IMR-90 (cell line): ENCODE data around the gene MMP21. TPM values are rescaled to one million over a fixed set of nuclear protein-coding genes. Genes with fewer than 3 reads are reported as not detected.
A peak's percentile ranks its signal among the peaks of the same experiment; 100 is the strongest.

Experiments
- ATAC-seq: fragments of 200-7000 bp; cut with Tn5 transposase; 2 replicates; pipeline ENCODE4 v1.9.1; 2020; ENCODE audit warnings: low read depth, mild to moderate bottlenecking, moderate library complexity
- BruUV-seq: library from RNA; stranded (reverse); fragments of 400-500 nt; replicated peaks from 2 replicates; lab custom pipeline; 2021; lab: Mats Ljungman, UMichigan
- CTCF ChIA-PET: fragments of 300-600 bp; formaldehyde crosslinking; extraction: SDS; loops from one replicate; lab custom pipeline; 2021; ENCODE audit warnings: antibody characterized with exemption; lab: Yijun Ruan, JAX
- POLR2A ChIA-PET: fragments of 300-600 bp; sonication (Branson Sonifier 250); formaldehyde crosslinking; loops from one replicate; lab custom pipeline; 2022; ENCODE audit warnings: antibody characterized with exemption; ENCODE audit not compliant: unreplicated experiment; lab: Charles Lee
- DNase-seq: peaks from one replicate; pipeline ENCODE4 v3.0.0; 2013
- H2AFZ ChIP-seq: replicated peaks from 2 replicates; pipeline ENCODE3; 2013; ENCODE audit warnings: low read length, mild to moderate bottlenecking; ENCODE audit not compliant: poor library complexity
- H2AK5ac ChIP-seq: 2 replicates; pipeline ENCODE4 v1.6.1; 2013; ENCODE audit warnings: low read depth, low read length, inconsistent platforms
- H2AK9ac ChIP-seq: replicated peaks from 2 replicates; pipeline ENCODE3; 2013; ENCODE audit warnings: mild to moderate bottlenecking, low read depth, low read length, moderate library complexity; ENCODE audit not compliant: poor library complexity
- H2BK120ac ChIP-seq: 2 replicates; pipeline ENCODE4 v1.6.1; 2013; ENCODE audit warnings: low read depth, low read length, inconsistent platforms
- H2BK15ac ChIP-seq: 3 replicates; pipeline ENCODE4 v1.6.1; 2013; ENCODE audit warnings: low read depth, low read length, inconsistent platforms
- H2BK20ac ChIP-seq: 2 replicates; pipeline ENCODE4 v1.6.1; 2013; ENCODE audit warnings: low read depth, mild to moderate bottlenecking, inconsistent platforms, low read length, moderate library complexity
- H2BK5ac ChIP-seq: 2 replicates; pipeline ENCODE4 v1.6.1; 2013; ENCODE audit warnings: mild to moderate bottlenecking, low read depth, low read length, inconsistent platforms; ENCODE audit not compliant: poor library complexity, severe bottlenecking
- H3K14ac ChIP-seq: replicated peaks from 2 replicates; pipeline ENCODE4 v1.6.1; 2013; ENCODE audit warnings: low read depth, low read length, inconsistent platforms
- H3K18ac ChIP-seq: 2 replicates; pipeline ENCODE4 v1.6.1; 2013; ENCODE audit warnings: low read depth, low read length, control low read depth
- H3K23ac ChIP-seq: 2 replicates; pipeline ENCODE4 v1.6.1; 2013; ENCODE audit warnings: low read depth, low read length, inconsistent platforms
- H3K27ac ChIP-seq: 2 replicates; pipeline ENCODE4 v1.5.1; 2013; ENCODE audit warnings: mild to moderate bottlenecking, control low read depth, low read length; ENCODE audit not compliant: insufficient read depth
- H3K27me3 ChIP-seq: 2 replicates; pipeline ENCODE4 v1.6.1; 2013; ENCODE audit warnings: low read length; ENCODE audit not compliant: control insufficient read depth, insufficient read depth
- H3K36me3 ChIP-seq: 2 replicates; pipeline ENCODE4 v1.6.1; 2013; ENCODE audit warnings: low read length, mixed read lengths; ENCODE audit not compliant: control insufficient read depth, insufficient read depth
- H3K4ac ChIP-seq: 2 replicates; pipeline ENCODE4 v1.6.1; 2013; ENCODE audit warnings: low read depth, low read length, inconsistent platforms
- H3K4me1 ChIP-seq: 2 replicates; pipeline ENCODE4 v1.6.1; 2013; ENCODE audit warnings: low read length, mixed read lengths; ENCODE audit not compliant: control insufficient read depth, insufficient read depth
- H3K4me2 ChIP-seq: 2 replicates; pipeline ENCODE4 v1.6.1; 2013; ENCODE audit warnings: low read depth, mild to moderate bottlenecking, control low read depth, low read length, moderate library complexity
- H3K4me3 ChIP-seq: 2 replicates; pipeline ENCODE4 v1.5.1; 2013; ENCODE audit warnings: low read depth, mild to moderate bottlenecking, control low read depth, low read length, moderate library complexity; ENCODE audit not compliant: insufficient read depth
- H3K56ac ChIP-seq: 2 replicates; pipeline ENCODE4 v1.6.1; 2013; ENCODE audit warnings: low read length, inconsistent platforms; ENCODE audit not compliant: insufficient read depth; ENCODE audit errors: extremely low read depth
- H3K79me1 ChIP-seq, 2 experiments: 2 replicates each; pipeline ENCODE4 v1.6.1; 2013; ENCODE audit warnings: low read length in 2 of 2, inconsistent platforms in 1 of 2, low read depth in 1 of 2
- H3K9ac ChIP-seq: 2 replicates; pipeline ENCODE4 v1.6.1; 2013; ENCODE audit warnings: low read depth, low read length, control low read depth
- H3K9me1 ChIP-seq: 2 replicates; pipeline ENCODE4 v1.6.1; 2013; ENCODE audit warnings: low read length, inconsistent platforms; ENCODE audit not compliant: insufficient read depth
- H3K9me3 ChIP-seq: 2 replicates; pipeline ENCODE4 v1.6.1; 2013; ENCODE audit warnings: low read length; ENCODE audit not compliant: control insufficient read depth, insufficient read depth
- H4K20me1 ChIP-seq: 2 replicates; pipeline ENCODE4 v1.6.1; 2013; ENCODE audit warnings: low read length, inconsistent platforms; ENCODE audit not compliant: insufficient read depth
- H4K5ac ChIP-seq: 2 replicates; pipeline ENCODE4 v1.6.1; 2013; ENCODE audit warnings: mild to moderate bottlenecking, low read depth, low read length, control low read depth
- H4K8ac ChIP-seq, 2 experiments: 2 replicates each; pipeline ENCODE4 v1.6.1; 2013; ENCODE audit warnings: low read depth in 2 of 2, low read length in 2 of 2, control low read depth in 1 of 2, inconsistent platforms in 1 of 2
- H4K91ac ChIP-seq: 2 replicates; pipeline ENCODE4 v1.6.1; 2013; ENCODE audit warnings: low read depth, low read length, inconsistent platforms; ENCODE audit not compliant: insufficient read depth
- RAD21 ChIP-seq: IDR thresholded peaks from 2 replicates; pipeline ENCODE4 v1.6.1; 2012; ENCODE audit warnings: low read length, improper control_type of control experiment
- WGBS, 2 experiments: methylation state at CpG; one replicate each; pipeline versions ENCODE4 v1.1.5 to v1.1.7; 2013; ENCODE audit warnings: missing lambda C conversion rate in 2 of 2; ENCODE audit not compliant: insufficient read length in 1 of 2; ENCODE audit errors: extremely low coverage in 2 of 2; 5-methylcytosine and 5-hydroxymethylcytosine counted together
- dilution Hi-C: fragments of 300-500 bp; cut with HindIII; formaldehyde crosslinking; loops from one replicate; pipeline ENCODE4 v1.14.3; 2018; ENCODE audit warnings: low sequenced_read_pairs; ENCODE audit not compliant: unreplicated experiment
- in situ Hi-C: fragments of 300-500 bp; cut with MboI; formaldehyde crosslinking; loops from 3 replicates; pipeline ENCODE4 v1.14.3; 2019; ENCODE audit warnings: low sequenced_read_pairs, inconsistent platforms, mixed read lengths
- intact Hi-C: fragments of 100-400 bp; cut with micrococcal nuclease; formaldehyde crosslinking; loops from 2 replicates; pipeline ENCODE4 v1.10.0; 2022
- polyA plus RNA-seq, 3 experiments: library from polyadenylated mRNA; depleted of rRNA; stranded (reverse); fragments of >200 nt; gene quantifications; 2 replicates each; pipeline ENCODE4 v1.2.3, GENCODE V29; 2012; ENCODE audit warnings: low replicate concordance in 1 of 3
- total RNA-seq: library from RNA; depleted of rRNA; stranded (reverse); fragments of >200 nt; gene quantifications from 2 replicates; pipeline ENCODE4 v1.2.3, GENCODE V29; 2012
- TF ChIP-seq, protein P1 (sequence below): conservative IDR thresholded peaks from 2 replicates; pipeline ENCODE4 v1.5.1; 2012; ENCODE audit warnings: mild to moderate bottlenecking, low read depth, low read length, improper control_type of control experiment

Gene MMP21
- total and polyA plus RNA-seq, 2 of the 4 experiments (the other 2 are of a cell fraction) = not detected

DNA sequence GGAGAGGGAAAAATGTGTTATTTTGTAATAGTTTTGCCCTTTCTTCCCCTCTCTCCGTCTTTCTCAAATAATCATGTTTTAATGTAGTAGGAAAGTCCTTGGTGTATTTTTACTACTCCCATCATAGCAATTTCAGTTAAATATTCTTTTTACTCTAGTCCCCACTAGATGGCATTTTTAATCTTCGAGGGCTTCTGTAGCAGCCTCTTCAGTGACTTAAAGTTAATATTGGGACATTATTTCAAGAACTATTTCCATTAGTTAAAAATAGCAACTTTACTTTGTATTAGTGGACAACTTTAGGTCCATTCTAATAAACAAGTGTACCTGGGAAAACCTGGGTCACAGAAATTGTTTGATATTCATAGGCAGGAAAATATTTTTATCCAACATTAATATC, 33.2 kb downstream of the MMP21 start:
- no peaks in the 10 kb centered on the region for H3K27me3 ChIP-seq
- no peak overlapping the region for H2BK5ac ChIP-seq
- DNase-seq (no peak), ATAC-seq (peak; percentile 29; the same call in 1 of the 2 replicates)
- intact Hi-C loops = no loop called here
- H3K4ac ChIP-seq = no peak overlapping the region
- no peak overlapping the region for H3K9ac ChIP-seq
- dilution Hi-C loops = no loop called here
- H3K27ac ChIP-seq = no peak overlapping the region
- no peak overlapping the region for H3K14ac ChIP-seq
- H3K4me2 ChIP-seq = no peak overlapping the region
- H4K8ac ChIP-seq = no peak overlapping the region
- no peak overlapping the region for H3K56ac ChIP-seq
- H2BK15ac ChIP-seq = no peak overlapping the region
- ChIA-PET POLR2A (no interaction called here), CTCF (no interaction called here)
- H4K20me1 ChIP-seq = no peaks in the 10 kb centered on the region
- no CpG with 5 or more reads among the region's 2 CpGs for WGBS, 2 experiments
- peaks cover 50% of the 10 kb centered on the region for H3K36me3 ChIP-seq
- H3K4me3 ChIP-seq = no peak overlapping the region
- H2BK120ac ChIP-seq = no peak overlapping the region
- no peak overlapping the region for H2AK5ac ChIP-seq
- no peak overlapping the region for H3K18ac ChIP-seq
- H4K5ac ChIP-seq = no peak overlapping the region
- no peaks in the 10 kb centered on the region for H3K4me1 ChIP-seq
- no peak overlapping the region for H2BK20ac ChIP-seq
- no TSS peak for BruUV-seq
- TF ChIP-seq, protein P1, sequence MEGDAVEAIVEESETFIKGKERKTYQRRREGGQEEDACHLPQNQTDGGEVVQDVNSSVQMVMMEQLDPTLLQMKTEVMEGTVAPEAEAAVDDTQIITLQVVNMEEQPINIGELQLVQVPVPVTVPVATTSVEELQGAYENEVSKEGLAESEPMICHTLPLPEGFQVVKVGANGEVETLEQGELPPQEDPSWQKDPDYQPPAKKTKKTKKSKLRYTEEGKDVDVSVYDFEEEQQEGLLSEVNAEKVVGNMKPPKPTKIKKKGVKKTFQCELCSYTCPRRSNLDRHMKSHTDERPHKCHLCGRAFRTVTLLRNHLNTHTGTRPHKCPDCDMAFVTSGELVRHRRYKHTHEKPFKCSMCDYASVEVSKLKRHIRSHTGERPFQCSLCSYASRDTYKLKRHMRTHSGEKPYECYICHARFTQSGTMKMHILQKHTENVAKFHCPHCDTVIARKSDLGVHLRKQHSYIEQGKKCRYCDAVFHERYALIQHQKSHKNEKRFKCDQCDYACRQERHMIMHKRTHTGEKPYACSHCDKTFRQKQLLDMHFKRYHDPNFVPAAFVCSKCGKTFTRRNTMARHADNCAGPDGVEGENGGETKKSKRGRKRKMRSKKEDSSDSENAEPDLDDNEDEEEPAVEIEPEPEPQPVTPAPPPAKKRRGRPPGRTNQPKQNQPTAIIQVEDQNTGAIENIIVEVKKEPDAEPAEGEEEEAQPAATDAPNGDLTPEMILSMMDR = 0 out of 2 replicates have a peak, but pooled peaks have one; percentile 8
- TF ChIP-seq RAD21 = no peak
- no peak overlapping the region for H4K91ac ChIP-seq
- no peaks in the 10 kb centered on the region; the same call in 1 of the 2 replicates for H3K9me1 ChIP-seq
- no peaks in the 10 kb centered on the region for H3K9me3 ChIP-seq
- no peak overlapping the region for H2AFZ ChIP-seq
- H2AK9ac ChIP-seq = no peak overlapping the region
- no peak overlapping the region for H3K23ac ChIP-seq
- in situ Hi-C loops = loop anchor here (25.0 kb wide), 1 partner anchor 930 kb away; the partner anchor contains the start of gene ABRAXAS2
- H3K79me1 ChIP-seq = no peaks in the 10 kb centered on the region
